K562 treated with DMSO at 1 percent for 12 hours (cell line): ENCODE data around the gene CDKN2D. TPM values are rescaled to one million over a fixed set of nuclear protein-coding genes. Genes with fewer than 3 reads are reported as not detected.

Source experiments
- total RNA-seq: library from RNA; unstranded; fragments of 300-600 nt; gene quantifications from 2 replicates; pipeline ENCODE4 v1.2.3, GENCODE V29; 2022; ENCODE audit not compliant: insufficient read depth

CDKN2D gene
- 35.4 and 42.7 TPM in 2 replicates for total RNA-seq

DNA sequence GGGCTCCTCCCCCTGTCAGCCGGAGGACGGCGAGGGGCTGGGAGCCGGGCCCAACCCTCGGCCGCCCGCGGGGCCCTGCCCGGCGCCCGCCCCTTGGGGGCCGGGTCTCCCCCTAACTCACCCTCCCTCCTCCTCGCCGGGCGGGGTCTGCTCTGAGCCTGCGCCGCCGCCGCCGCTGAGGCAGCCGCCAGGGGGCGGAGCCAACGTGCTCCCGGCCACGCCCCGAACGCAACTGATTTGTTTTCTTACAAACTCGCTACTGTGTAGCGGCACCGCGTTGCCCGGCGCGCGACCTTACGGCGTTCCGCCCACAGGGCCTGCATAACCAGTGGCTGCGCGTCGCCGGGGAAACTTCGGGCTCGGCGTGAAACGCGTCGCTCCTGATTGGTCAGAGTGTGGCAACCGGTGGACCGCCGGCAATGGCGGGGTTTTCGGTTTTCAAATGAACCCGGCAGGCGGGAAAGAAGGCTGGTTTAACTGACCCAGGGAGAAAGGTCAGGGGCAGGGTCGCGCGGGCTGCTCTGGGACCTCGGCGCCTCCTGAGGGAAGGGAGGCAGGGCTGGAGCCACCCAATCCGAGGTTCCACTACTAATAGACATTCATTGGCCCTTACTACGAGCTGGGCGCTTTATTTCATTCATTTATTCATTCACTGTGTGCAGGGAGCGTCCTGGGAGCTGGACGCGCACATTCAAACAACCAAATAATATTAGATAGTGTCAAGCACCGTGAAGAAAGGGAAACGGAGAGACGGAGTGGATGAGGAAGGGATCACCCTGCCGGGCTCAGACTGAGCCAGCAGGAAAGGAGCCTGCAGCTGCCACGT is at the start of gene CDKN2D:
Gene CDKN2D, minus strand, starts transcription at position 154 of the 826 bp plus-strand sequence. CDS start 326 bp downstream, outside the sequence.

DNA sequence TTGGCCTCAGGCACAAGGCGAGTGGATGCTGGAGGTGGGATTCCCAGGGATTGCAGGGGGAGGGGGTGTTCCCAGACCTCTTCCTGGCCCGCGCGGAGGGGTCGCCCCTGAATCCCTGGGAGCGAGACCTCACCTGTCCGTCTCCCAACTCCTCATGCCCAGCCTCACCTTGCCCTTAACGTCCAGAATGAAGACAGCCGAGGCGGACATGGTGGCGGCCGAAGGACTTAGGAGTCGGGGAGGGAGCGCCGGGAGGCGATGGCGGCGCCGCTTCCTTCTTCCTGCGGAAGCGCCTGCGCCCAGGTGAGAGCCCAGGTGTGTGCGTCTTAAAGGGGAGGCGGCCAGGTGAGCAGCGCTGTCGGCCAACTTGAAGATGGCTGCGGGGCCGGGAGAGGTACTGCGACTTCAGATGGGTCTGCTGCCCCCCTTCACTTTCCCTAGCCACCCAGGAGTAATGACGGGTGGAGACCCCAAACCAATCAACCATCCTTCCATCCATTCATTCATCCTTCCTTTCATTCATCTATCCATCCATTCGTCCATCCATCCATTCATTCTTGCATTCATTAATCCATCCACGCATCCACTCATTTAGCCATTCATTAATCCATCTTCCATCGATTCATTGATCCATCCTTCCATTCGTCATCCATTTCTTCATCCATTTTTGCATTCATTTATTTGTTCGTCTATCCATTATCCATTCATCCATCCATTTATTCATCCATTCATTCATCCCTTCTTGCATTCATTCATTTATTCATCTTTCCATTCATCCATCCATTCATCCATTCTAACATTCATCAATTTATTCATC is 18.5 kb upstream of the CDKN2D start, which contains the start of gene AP1M2:
Gene AP1M2, minus strand, starts transcription at position 291 of the 817 bp plus-strand sequence. Its CDS starts 81 bp downstream, at position 210.

DNA sequence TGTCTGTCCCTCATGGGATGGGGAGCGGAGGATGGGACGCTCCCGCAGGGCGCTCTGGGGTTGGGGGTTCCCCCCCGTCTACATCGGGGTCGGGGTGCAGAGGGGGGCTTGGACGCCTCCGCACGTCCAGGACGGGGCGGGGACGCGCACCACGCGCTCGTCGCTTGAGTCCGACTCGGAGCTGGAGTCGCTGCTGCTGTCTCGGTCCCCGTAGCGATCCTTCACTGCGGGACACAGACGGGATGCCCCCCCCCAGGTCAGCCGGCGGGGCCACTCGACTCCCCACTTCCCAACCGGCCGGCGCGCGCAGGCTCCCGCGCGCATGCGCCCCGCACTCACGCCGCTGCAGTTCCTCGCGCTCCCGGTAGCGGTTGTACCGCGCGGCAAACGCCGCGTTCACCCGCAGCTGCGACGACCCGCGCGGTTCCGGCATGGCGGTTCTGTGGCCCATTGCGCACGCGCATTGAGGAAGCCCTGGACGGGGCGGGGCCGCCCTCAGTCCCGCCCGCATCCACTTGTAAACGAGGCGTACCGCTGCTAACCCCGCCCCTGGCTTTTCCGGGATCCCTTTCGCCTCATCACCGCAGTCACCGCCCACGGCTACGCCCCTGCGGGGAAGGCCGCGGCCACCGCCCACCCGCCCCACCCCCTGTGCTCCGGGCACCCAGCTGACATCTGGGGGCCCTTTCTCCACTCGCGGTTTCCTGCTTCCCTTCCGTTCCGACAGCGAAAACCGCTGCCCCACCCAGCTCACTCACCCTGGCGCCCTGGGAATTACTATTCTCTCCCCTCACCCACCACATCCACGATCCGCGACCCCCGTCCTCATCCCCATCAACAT is 3.0 kb downstream of the CDKN2D start, which contains the start of gene KRI1:
Gene KRI1, minus strand, starts transcription at position 444 of the 841 bp plus-strand sequence. Its CDS starts 11 bp downstream, at position 433.

DNA sequence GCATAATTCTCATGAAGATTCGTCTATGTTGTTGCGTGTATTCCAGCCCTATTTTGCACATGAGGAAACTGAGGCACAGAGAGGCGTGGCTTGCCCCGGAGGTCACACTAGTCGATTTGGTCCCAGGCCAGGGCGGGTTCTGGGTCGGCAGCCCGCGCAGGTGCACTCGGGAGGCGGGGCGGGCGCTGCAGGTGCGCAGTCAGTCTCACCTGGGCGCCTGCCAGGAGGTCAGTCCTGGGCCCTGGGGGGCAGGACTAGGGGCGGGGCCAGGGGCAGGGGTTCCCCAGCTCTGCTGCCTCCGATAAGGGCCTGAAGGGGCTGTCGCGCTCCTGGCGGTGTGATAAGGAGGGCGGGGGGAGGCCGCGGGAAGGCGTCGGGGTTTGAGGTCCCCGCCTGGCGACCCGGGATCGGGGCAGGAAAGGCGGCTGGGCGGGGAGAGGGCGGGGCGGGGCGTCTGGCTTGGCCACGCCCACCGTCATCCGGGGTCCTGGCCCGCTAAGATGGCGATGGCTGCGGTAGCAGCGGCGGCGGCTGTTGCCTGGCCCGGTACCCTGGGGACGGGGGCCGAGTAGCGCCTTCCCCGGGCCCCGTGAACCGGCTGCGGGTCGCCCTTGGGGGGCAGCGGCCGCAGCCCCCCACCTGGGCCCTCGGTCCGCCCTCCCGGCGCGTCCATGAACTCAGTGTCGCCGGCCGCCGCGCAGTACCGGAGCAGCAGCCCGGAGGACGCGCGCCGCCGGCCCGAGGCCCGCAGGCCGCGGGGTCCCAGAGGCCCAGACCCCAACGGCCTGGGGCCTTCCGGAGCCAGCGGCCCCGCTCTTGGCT is 25.1 kb downstream of the CDKN2D start, which contains the start of gene ATG4D:
Gene ATG4D, plus strand, starts transcription at position 485 of the 822 bp plus-strand sequence. Its CDS starts 187 bp downstream, at position 672.

DNA sequence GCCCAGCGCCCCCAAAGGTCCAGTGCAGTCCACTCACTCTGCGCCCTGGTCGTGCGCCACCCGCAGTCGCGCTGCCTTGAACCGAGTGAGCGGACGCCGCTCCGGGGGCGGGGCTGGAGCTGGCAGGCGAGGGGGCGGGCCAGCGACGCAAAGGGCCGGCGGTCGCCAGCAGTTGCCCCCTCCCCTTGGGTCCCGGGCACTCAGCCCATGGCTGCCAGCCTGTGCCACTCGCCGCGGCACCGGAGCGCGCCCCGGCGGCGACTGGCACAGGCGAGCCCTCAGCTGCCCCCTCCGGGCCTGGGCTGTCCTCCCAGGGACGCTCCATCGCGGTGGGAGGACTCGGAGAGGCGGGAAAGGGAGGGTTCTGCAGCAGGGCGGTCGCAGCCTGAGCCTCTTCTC is 51.4 kb downstream of the CDKN2D start, which contains the start of gene S1PR5:
Gene S1PR5, minus strand, starts transcription at position 87 of the 399 bp plus-strand sequence. CDS start 2,436 bp downstream, outside the sequence.

Other genes with a start within 250 kb of the CDKN2D start
- 32.1 and 76.4 TPM in 2 replicates for gene RAVER1, start 235.4 kb downstream of the CDKN2D start, total RNA-seq
- 7.0 and 10.9 TPM in 2 replicates for gene ICAM3, start 229.4 kb downstream of the CDKN2D start, total RNA-seq
- gene TYK2, start 188.4 kb downstream of the CDKN2D start, total RNA-seq, result 115 and 173 TPM in 2 replicates
- 197 and 242 TPM in 2 replicates for gene CDC37, start 165.4 kb downstream of the CDKN2D start, total RNA-seq
- gene PDE4A, start 148.4 kb downstream of the CDKN2D start, total RNA-seq, result 7.6 and 19.3 TPM in 2 replicates
- gene KEAP1, start 65.6 kb downstream of the CDKN2D start, total RNA-seq, result 55.0 and 67.1 TPM in 2 replicates
- gene S1PR5, start 51.5 kb downstream of the CDKN2D start, total RNA-seq, result not detected in 2 replicates
- 56.4 and 82.6 TPM in 2 replicates for gene ATG4D, start 25.1 kb downstream of the CDKN2D start, total RNA-seq
- 26.6 and 38.1 TPM in 2 replicates for gene KRI1, start 3.0 kb downstream of the CDKN2D start, total RNA-seq
- not detected in 2 replicates for gene AP1M2, start 18.3 kb upstream of the CDKN2D start, total RNA-seq
- gene SLC44A2, start 56.6 kb upstream of the CDKN2D start, total RNA-seq, result 25.9 and 39.9 TPM in 2 replicates
- 107 and 235 TPM in 2 replicates for gene ILF3, start 85.4 kb upstream of the CDKN2D start, total RNA-seq
- 11.5 and 18.7 TPM in 2 replicates for gene QTRT1, start 132.5 kb upstream of the CDKN2D start, total RNA-seq
- gene DNM2, start 149.1 kb upstream of the CDKN2D start, total RNA-seq, result 138 and 240 TPM in 2 replicates